HG02610 (cell line): ENCODE measurements around the gene APOL1.
"Not testable (repeated sequence)": the region's sequence is repeated elsewhere in the genome, so short reads cannot be mapped to it uniquely, and the experiment has no call there.

ENCODE experiments used
- ATAC-seq: cut with Tn5 transposase; IDR thresholded peaks from one replicate; pipeline ENCODE4 v1.9.1; 2021; ENCODE audit warnings: mild to moderate bottlenecking, moderate library complexity; ENCODE audit not compliant: unreplicated experiment

APOL1 gene

DNA sequence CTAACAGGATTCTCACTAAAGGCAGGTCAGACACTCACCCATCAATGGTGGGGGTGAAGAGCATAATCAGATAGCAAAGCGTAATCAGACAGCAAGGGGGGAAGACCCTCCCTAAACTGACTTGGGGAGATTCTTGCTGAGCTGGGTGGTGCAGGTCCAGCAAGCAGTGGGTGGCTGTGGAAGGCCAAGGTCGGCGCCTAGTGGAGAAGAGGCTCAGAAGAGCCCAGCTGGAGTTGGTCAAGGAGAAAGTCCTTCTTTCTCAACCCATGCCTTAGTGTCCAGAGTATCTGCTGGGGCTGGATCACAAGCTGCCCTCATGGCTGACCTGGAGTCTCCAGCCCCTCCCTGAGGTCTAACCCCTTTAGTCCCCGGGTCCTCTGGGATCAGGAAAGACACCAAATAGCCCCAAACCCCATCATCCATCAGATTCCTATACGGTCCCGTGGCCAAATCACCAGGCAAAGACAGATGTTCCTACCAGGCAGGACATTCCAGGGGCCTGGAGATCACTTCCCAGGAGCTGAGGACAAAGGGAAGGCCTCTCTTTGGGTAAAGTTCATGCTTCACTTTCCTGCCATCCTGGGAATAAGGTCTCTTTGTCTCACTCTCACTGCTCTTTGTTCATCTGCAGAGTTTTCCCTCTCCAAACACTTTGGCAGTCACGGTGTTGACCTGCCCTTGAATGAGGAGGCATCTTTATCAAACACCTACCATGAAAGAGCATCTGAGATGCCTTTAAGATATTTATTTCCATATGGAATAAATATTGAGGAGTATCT, 11.1 kb downstream of the APOL1 start:
- ATAC-seq: not testable (repeated sequence)

DNA sequence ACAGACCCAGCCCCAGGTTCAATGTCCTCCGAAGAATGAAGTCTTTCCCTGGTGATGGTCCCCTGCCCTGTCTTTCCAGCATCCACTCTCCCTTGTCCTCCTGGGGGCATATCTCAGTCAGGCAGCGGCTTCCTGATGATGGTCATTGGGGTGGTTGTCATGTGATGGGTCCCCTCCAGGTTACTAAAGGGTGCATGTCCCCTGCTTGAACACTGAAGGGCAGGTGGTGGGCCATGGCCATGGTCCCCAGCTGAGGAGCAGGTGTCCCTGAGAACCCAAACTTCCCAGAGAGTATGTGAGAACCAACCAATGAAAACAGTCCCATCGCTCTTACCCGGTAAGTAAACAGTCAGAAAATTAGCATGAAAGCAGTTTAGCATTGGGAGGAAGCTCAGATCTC, 14.1 kb downstream of the APOL1 start:
- no peak for ATAC-seq

DNA sequence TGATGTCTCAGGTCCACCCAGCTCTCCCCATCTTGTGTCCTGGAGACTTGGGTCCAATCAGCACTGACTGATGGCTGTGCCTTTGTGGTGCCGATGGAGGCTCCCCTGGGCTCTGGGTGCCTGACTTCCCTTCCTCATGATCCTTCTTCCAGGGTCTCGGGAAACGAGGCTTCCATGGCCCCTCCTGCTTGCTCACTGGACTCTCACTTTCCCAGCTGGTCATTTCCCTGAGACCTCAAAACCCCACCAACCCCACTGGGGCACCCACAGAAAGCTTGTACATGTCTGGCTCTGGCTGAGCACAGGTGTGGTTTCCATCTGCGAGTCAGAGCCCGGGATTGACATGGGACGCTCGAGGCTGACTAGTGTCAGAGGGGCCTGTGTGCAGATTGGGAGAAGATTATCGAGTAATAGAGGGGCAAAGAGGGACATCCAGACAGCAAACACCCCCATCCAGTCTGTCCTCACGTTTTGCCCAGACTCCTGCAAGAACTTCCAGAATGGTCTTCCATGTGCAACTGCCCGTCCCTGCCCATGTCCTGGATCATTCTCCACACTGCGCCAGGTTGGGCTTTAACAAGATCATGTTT, 15.1 kb downstream of the APOL1 start:
- no peak for ATAC-seq

DNA sequence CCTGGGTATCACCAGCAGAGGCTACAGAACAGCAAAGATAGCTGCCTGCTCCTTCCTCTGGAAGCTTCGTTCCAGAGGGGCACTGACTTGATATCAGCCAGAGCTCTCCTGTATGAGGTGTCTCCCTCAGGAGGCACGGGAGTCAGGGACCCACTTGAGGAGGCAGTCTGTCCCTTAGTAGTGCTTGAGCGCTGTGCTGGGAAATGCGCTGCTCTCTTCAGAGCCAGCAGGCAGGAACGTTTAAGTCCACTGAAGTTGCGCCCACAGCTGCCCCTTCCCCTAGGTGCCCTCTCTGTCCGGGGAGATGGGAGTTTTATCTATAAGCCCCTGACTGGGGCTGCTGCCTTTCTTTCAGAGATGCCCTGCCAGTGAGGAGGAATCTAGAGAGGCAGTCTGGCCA, 18.3 kb downstream of the APOL1 start:
- ATAC-seq: not testable (repeated sequence)

DNA sequence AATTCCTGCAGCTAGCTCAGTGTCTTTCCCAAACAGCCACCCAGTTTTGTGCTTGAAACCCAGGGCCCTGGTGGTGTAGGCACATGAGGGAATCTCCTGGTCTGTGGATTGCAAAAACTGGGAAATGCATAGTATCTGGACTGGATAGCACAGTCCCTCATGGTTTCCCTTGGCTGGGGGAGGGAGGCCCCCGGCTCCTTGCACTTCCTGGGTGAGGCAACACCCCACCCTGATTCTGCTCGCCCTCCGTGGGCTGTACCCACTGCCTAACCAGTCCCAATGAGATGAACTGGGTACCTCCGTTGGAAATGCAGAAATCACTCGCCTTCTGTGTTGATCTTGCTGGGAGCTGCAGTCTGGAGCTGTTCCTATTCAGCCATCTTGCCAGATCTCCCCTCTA, 19.0 kb downstream of the APOL1 start:
- ATAC-seq: not testable (repeated sequence)

DNA sequence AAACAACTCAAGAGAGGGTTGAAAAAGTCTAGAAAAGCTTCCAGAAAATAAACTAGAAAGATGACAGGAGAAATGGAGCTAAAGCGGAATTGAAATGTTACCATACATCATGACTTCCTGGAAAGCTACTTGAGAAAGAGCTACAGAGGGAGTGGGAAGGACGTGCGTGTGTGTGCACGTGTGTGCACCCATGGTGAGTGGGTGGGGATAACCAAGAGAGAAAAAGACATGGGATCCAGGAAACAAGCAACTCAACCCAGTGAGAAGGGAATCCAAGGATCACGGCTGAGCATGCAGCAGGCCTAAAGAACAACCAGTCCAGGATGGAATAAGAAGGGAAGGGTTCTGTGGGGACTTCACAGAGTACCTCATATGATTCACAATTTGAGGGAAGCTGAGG, 21.6 kb downstream of the APOL1 start:
- no peak for ATAC-seq

DNA sequence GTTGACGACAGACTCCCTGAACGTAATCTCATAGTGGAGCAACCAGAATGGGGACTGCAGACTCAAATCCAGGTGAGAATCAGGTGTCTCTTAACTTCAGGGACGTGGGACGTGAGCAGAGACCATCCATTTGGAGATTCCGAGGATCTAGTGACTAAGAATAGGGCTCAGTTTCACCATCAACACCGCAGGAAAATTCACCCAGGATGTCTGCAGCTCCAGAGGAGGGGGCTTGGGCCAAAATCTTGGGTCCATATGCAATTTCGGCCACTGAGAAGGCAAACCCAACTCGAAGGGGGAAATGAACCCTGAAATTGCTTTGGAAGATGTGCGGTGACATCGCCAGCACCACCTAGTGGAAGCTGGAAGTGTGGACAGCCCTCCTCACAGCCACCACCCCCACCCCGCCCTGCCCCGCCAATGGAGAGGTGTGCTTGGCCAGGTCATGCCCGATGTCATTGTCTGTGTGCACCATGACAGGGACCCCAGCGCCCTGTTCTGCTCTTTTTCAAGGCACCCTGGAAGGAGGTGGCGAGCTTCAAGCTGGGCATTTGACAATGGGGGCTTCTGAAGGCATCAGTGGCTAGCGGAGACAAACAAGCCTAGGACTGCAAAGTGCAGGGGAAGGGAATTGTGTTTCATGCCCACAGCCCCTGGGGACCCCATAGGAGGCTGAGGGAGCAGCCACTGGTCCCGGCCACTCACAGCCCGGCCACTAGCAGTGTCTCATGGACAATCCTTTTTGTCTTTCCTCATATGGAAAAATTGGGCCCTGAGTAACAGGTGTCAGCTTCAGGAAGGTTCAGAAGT, 24.8 kb downstream of the APOL1 start:
- no peak for ATAC-seq

DNA sequence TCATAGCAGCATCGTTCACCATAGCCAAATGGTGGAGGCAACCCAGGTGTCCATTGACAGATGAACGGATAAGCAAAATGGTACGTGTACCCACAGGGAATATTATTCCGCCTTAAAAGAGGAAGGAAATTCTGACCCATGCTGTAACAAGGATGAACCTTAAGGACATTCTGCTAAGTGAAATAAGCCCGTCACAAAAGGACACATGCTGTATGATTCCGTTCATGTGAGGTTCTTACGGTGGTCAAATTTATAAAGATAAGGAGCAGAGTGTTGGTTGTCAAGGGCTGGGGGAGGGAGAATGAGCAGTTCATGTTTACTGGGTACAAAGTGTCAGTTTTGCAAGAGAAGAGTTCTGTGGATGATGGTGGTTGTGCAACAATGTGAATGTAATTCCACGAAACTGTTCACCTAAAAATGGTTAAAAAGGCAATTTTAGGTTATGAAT, 26.3 kb downstream of the APOL1 start:
- no peak for ATAC-seq

DNA sequence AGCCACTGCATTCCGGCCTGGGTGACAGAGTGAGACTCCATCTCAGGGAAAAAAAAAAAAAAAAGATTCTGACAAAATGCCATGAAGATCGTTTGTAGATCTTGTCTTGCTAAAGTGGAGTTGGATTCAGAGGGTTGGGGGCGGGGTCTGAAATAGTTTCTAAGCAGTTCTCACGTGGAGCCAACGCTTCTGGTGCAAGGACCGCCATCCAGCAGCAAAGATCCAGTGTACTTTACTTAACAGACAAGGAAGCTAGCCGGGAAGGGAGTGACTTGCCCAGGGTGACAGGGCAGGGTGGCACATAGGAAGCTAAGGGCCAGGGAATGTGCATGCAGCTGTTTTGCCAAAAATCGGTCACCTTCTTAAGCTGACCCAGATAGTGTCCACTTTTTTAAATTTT, 27.4 kb downstream of the APOL1 start:
- no peak for ATAC-seq

DNA sequence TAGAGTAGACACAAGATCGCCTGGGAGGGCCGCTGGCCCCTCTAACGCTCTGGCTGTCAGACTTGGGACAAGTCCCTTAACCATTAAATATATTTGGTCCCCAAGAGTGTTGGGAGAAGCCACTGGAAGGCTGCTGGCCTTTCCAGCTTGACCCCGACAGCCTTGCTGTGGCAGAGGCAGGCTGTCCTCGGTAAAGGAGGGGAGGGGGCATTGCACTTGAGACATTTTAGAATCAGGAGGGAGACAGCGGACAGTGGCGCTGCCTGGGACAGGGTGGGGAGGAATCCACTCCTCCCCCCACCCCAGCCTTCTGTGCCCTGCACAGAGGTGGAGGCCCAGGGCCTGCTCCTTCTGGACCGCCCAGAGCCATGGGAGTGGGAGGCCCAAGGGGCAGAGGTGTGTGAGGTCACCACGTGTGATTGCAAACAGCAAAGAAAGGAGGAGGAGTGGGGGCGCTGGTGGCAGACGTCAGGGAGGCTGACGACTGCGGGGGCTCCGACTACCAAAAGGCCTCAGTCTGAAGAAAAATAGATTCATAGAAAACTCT, 28.9 kb downstream of the APOL1 start:
- ATAC-seq: no peak

DNA sequence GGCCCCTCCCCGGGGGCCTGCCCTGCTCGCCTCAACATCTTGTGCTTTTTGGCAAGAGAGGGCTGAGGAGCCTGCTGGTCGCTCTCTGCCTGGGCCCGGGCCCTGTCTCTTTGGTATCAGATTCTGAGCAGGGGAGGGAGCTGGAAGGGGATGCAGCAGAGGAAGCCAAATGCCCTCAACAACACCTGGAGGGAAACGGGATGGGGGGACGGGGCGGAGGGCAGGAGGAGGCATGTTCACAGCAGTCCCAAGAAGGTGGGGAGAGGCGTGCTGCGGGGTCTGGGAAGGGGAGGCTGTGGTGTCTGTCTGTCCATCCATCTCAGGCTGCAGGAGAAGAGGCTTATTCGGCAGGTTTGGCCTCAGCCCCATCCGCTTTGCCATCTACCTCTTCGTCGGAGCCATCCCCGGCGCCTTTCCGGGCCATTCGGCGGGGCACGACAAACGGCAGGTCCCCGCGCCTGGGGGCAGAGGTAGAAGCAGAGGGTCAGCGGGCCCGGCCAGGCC, 29.4 kb downstream of the APOL1 start:
- no peak for ATAC-seq

DNA sequence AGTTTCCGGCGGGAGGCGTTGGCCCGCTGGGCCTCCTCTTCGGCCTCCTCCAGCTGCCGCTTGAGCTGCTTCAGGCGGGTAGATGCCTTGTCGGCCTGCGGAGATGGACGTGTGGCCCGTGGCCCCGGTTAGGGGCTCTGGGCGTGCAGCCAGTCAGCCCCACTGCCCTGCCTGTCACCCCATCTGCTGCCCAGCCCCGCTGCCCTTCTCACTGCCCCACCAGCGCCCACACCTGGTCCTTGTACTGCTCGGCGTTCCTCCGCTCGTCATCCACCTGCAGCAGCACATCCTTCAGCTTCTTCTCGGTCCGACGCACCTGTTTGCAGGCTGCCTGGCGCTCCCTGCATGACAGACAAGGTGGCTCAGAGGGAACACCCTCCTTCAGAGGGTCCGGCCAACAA, 31.2 kb downstream of the APOL1 start:
- ATAC-seq: no peak

DNA sequence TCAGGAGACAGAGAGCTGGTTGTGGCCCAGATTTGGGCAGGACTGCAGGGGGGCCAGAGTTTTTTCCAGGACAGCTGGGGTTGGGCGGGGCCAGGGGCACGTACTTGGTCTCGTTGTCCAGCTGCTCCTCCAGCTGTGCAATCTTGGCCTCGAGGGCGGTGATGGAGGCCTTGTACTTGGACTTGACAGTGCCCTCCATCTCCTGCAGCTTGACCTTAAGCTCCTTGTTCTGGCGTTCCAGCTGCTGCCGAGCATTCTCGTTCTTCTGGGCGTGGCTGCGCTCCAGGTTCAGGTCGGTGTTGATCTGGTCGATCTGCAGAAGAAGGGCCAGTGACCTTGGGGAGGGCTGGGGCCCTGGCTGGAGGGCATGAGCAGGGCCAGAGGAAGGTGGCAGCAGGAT, 32.1 kb downstream of the APOL1 start:
- ATAC-seq: no peak

DNA sequence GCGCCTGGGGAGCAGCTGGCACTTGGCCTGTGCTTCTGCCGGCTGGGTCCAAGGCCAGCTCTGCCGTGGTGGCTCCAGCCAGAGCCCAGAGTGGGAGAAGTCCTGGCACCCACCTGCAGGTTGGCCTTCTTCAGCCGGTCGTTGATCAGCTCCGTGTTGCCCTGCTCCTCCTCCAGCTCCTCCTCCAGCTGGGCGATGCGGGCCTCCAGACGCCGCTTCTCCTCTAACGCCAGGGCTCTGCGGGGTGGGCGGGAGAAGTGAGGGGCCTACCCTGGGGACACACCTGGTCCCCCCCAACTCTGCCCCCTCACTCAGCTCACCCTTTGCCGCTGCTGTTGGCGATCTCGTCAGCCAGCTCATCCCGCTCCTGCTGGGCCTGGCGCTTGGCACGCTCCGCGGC, 32.6 kb downstream of the APOL1 start:
- ATAC-seq: no peak

DNA sequence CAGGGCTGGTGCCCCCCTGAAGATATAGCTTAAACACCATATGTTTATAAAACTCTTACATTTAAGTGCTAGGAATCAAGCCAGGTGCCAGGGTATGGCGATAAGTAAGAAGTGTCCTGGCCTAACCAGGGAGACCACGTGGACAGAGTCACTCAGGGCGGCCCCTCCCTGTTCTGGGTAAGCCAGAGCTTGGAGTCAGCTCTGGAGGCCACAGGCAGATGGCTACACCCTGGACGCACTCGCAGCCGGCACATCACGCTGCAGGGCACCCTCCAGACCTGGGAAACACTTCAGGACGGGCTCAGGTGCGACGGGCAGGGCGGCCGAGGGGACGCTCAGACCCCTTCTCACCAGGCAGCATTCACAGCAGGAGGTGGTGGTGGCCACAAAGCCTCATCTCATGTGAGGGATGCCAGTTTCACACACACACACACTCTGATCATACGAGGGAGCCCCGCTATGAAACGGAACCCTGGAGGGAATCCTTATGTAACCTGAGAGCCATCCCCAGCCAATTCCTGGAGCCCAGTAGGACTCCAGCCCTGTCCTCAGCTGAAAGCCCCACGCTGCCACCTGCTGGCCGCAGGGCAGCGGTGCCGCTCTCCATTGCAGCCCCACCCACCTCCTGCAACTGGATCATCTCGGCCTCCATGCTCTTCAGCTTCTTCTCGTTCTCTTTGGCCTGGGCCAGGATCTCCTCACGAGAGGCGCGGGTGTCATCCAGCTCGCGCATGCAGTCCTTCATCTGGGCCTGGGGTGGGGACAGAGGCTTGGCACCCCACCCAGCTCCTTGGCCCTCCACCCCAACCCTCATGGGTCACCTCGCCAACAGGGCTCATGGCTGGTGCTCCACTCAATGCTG, 33.4 kb downstream of the APOL1 start:
- no peak for ATAC-seq

DNA sequence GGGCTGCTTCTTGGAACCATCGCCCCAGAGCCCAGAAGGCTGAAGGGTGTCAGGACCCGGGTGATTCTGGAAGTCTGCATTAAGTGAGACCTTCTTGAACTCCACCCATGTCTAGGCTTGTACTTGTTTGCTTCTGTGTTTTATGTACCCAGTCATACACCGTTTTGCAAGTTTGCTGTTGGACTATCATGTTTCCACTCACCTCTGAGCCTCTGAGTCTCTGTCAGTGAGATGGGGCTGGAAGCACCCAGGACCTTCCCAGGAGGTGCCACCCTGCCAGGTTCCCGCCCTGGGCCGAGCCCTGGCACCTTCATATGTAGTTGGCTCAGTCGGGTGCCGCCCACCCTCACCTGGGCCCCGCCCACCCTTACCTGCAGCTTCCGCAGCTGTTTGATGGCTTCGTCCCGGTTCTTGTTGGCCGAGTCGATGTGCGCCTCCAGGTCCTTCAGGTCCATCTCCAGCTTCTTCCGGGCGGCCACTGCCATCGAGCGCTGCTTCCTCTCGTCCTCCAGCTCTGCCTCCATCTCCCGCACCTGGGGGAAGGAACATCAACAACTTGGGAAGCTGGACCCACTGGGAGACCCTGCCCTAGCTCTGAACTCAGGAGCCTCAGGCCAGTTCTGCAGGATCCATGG, 35.1 kb downstream of the APOL1 start:
- no peak for ATAC-seq

DNA sequence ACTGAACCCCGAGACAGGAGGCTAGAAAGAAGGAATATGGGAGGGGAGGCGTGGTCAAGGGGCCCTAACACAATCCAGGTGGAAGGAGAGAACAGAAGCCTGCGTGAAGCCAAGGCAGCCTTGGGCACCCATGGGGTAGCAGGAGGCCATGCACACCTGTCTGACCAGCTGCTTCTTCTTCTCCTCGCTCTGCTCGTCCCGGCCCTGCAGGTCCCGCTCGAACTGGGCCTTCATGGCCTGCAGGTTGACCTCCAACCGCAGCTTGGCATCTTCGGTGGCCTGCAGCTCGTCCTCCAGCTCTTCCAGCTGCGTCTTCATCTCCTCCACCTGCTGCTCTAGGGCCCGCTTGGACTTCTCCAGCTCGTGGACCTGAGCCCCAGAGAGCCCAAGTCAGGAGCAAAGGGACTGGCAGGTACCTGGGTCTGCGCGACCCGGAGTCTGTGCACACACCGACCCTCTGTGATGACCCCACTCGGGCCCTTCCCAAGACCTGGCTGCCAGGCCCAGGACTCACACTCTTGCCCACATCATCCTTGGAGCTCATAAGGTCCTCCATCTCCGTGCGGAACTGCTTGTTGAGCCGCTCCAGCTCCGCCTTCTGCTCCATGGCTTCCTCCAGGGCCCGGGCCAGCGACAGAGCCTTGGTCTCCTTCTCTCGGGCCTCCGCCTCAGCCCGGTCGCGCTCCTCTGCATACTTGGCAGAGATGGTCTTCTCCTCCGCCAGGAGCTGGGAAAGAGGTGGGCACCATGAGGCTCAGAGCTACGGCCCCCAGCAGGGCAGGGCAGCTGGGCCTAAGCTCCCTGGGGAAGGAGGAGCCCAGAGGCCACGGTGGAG, 35.9 kb downstream of the APOL1 start:
- ATAC-seq: no peak

DNA sequence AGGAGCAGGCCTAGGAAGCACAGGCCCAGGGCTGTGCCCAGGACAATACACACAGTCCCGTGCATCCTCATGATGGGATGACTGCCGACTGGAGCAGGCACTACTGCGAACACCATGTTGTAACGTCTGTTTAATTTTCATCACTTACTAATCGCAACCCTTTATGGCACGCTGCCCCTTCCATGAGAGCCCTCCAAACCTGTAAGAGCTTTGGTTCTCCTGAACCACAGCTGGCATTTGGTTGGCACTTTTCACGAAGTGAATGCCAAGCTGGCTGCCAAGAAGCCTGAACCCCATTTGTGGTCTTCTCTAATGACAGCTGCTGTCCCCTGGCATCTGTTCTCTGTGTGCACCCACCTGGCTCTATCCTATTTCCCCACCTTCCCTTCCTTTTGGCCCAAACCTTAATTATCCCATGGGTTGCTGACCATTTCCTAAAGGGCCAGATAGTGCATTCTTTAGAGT, 36.5 kb downstream of the APOL1 start:
- no peak for ATAC-seq

DNA sequence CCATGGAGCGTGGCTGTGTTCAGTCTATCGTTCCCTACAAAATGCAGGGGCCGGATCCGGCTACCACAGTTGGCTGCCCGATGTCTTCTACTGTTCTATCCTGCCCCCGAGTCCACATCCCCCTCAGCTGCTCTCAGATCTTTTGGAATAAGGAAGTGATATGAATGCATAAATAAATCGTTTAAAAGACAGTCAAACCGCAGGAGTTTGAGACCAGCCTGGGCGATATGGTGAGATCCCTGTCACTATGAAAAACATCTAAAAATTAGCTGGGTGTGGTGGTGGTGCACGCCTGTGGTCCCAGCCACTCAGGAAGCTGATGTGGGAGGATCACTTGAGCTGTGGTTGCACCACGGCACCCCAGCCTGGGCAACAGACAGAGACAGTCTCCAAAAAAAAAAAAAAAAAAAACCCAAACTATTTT, 37.0 kb downstream of the APOL1 start:
- not testable (repeated sequence) for ATAC-seq
